GM12891 (cell line): ENCODE results near the gene KIAA1328.
"Not testable (repeated sequence)": the region's sequence is repeated elsewhere in the genome, so short reads cannot be mapped to it uniquely, and the experiment has no call there.

Experiments
- DNase-seq: peaks from one replicate; pipeline ENCODE4 v3.0.0; 2011; ENCODE audit warnings: low spot score; ENCODE audit not compliant: insufficient read length
- FAIRE-seq: peaks from 2 replicates; lab custom pipeline; 2011; peaks lifted over from hg19 to GRCh38; lab: Jason Lieb, UNC
- PAX5 ChIP-seq: IDR thresholded peaks from 2 replicates; pipeline ENCODE4 v1.6.1; 2011; ENCODE audit warnings: low read length, moderate library complexity, mild to moderate bottlenecking; ENCODE audit not compliant: insufficient read depth, severe bottlenecking
- POLR2A ChIP-seq: IDR thresholded peaks from 2 replicates; pipeline ENCODE4 v1.6.1; 2011; ENCODE audit warnings: low read depth, low read length, control low read depth
- POLR2AphosphoS5 ChIP-seq: IDR thresholded peaks from 2 replicates; pipeline ENCODE4 v1.6.1; 2011; ENCODE audit warnings: low read depth, low read length, control low read depth
- POU2F2 ChIP-seq: IDR thresholded peaks from 2 replicates; pipeline ENCODE4 v1.6.1; 2011; ENCODE audit warnings: low read depth, mild to moderate bottlenecking, control low read depth, low read length, moderate library complexity
- SPI1 ChIP-seq: IDR thresholded peaks from 2 replicates; pipeline ENCODE4 v1.6.1; 2011; ENCODE audit warnings: low read depth, low read length, control low read depth
- TAF1 ChIP-seq: IDR thresholded peaks from 2 replicates; pipeline ENCODE4 v1.6.1; 2011; ENCODE audit warnings: low read depth, low read length, control low read depth

The KIAA1328 gene

DNA sequence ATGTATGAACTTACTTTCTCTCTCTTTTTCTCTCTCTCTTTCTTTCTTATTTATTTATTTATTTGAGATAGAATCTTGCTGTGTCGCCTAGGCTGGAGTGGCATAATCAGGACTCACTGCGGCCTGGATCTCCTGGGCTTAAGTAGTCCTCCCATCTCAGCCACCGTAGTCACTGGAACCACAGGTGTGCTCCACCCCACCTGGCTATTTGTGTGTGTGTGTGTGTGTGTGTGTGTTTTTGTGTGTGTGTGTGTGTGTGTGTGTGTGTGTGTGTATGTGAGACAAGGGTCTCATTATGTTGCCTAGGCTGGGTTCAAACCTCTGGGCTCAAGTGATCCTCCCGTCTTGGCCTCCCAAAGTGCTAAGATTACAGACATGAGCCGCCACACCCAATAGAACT lies 64.3 kb downstream of the KIAA1328 start:
- no peak for TF ChIP-seq SPI1
- TF ChIP-seq TAF1: no peak
- no peak for TF ChIP-seq POLR2AphosphoS5
- TF ChIP-seq PAX5: no peak
- no peak for TF ChIP-seq POU2F2
- no peak for TF ChIP-seq POLR2A
- DNase-seq (no peak), FAIRE-seq (no peak)

DNA sequence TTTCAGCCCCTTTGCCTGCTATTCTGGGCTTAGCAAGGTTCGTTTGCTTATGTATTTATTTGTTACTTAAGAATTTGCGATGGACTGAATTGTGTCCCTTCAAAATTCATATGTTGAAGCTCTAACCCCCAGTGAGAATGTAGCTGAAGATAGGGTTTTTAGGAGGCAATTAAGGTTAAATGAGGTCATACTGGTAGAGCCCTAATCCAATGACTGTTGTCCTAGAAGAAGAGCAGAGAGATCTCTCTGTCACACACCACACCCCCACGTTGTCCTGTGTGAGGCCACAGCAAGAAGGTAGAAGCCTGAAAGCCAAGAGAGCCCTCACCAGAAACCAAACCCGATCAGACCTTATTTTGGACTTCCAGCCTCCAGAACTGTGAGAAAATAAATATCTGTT lies 66.7 kb downstream of the KIAA1328 start:
- FAIRE-seq: no peak
- no peak for TF ChIP-seq POLR2A
- no peak for TF ChIP-seq PAX5
- no peak for TF ChIP-seq POU2F2
- TF ChIP-seq POLR2AphosphoS5: no peak
- TF ChIP-seq SPI1: no peak

DNA sequence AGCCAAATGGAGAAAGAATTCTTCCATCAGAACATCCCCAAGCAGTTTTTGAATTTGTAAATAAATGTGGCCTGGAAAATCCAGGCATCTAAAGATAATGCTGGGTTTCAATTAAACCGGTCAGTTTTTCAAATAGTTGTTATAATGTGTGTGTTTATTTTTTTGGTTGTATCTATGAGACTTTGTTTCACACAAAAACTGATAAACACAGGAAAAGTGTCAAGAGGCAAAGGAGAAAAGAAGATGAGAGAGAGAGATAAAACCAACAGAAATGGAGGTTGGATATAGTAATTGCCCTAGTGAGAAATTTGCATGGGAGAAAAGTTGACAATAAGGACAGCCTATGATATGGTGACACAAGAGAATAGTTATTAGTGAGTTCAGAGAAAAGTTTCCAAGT lies 68.3 kb downstream of the KIAA1328 start:
- DNase-seq (no peak), FAIRE-seq (no peak)
- no peak for TF ChIP-seq POLR2AphosphoS5
- TF ChIP-seq PAX5: no peak
- TF ChIP-seq TAF1: no peak
- no peak for TF ChIP-seq POLR2A
- no peak for TF ChIP-seq SPI1
- no peak for TF ChIP-seq POU2F2

More for the DNA sequence above, 66.7 kb downstream of the KIAA1328 start:
- DNase-seq: no peak

DNA sequence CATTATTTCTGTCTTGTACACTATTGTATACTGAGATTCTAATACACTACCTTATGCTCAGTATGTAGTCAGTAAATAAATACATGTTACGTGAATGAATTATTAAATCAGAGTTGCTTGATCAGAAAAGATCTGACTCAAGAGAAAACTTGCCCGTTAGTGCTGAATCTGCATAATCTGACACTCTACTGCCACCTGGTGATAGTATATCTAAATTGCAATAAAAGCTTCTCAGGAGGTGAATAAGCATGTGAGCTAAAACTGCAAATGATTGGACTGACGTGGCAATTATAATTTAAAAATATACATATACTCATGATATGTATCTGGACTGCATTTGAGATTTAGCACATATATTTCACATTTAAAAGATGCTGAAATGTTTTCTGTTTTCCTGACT lies 70.4 kb downstream of the KIAA1328 start:
- TF ChIP-seq POLR2A: no peak
- TF ChIP-seq POU2F2: no peak
- TF ChIP-seq TAF1: no peak
- no peak for TF ChIP-seq SPI1
- no peak for TF ChIP-seq PAX5
- no peak for TF ChIP-seq POLR2AphosphoS5
- FAIRE-seq (no peak), DNase-seq (peak; percentile 2)

DNA sequence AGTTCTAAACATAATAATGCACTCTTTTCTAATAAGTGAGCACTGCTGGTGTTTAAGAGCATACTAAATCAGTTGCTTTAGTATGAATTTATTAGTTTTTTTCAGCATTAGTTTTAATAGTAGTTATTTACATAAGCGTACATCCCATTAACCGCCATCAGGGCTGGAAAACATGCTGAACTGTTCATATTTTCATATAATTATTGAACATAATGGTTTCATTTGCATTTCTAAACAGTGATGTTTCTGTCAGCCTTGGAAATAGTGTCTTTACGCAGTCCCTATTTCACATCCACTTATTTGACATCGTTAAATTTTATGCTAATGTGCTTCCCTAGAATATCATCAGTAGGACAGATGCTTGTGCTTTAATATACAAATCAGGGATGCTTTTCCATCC lies 71.5 kb downstream of the KIAA1328 start:
- FAIRE-seq: no peak
- no peak for TF ChIP-seq POLR2AphosphoS5
- no peak for TF ChIP-seq POLR2A
- TF ChIP-seq TAF1: no peak
- TF ChIP-seq PAX5: no peak
- no peak for TF ChIP-seq POU2F2
- TF ChIP-seq SPI1: no peak
- DNase-seq: no peak

DNA sequence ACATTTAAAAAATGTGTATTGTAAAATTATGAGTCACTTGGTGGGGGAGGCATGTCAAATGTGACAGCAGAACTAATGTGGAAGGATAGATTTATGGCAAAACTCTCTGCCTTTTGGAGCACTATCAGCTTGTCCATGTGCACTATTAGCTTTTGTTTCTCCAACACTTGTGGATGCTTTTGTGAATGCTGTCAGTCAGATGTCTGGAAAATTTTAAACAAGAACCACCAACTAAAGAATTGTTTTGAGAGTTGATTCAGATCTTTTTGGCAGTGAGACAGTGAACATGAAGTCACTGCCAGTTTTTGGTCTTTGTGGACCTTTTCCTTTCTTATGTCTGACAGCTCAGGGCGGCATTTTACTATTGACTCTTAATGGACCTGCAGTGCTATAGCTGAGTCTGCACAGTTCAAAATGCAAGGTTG lies 72.4 kb downstream of the KIAA1328 start:
- DNase-seq (no peak), FAIRE-seq (no peak)
- TF ChIP-seq SPI1 (no peak), POU2F2 (no peak), PAX5 (no peak), POLR2A (no peak), POLR2AphosphoS5 (no peak), TAF1 (no peak)

DNA sequence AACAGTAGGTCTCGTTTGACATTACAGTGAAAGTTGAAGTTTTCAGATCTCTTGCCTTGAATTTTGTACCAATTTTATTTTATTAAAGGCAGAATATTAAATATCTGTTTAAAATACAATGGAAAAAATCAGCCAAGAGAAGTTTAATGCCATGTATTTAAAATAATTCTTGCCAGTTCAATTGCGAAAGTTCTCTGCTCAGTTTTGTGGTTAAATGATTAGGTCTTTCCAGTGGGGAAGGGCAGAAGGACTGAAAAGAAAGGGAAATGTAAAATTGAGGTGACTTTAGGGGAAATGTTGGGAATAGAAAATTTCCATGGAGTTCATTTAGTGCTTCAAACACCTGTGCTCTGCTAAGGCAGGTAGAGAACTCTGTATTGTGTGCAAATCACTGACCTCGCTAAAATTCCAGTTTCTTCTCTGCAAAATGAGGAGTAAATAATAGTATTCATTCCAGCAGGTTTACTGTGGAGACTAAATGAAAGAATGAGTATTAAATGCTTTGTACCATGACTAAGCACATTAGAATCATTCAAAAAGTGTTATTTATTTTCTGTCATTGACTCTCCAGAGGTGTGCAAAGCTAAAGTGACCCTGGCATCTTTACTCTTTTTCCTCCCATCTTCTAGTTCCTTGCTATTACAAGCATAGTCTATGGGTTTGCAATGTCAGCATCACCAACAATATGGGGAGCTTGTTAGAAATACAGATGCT lies 74.4 kb downstream of the KIAA1328 start:
- TF ChIP-seq SPI1 (no peak), TAF1 (no peak), POU2F2 (no peak), PAX5 (no peak), POLR2A (no peak), POLR2AphosphoS5 (no peak)
- no peak for FAIRE-seq
- no peak for DNase-seq

DNA sequence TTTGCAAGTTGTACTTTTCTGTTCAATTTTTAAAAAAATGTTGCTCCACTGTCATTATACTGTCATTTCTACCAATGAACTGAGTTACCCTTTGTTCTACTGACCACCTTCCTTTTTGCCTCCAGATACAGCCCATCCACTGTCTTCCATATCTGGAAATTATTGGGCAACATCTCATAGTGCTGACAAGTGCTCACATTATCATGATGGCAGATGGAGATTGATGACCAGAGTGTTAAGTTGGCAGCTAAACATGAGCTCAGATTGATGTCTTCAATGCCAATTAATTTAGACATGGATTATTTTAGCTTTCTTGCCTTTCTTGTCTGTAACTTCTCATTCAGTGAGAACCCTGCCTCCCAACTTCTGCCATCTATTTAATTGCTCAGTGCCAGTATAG lies 76.6 kb downstream of the KIAA1328 start:
- TF ChIP-seq PAX5: no peak
- no peak for TF ChIP-seq POLR2AphosphoS5
- TF ChIP-seq TAF1: no peak
- TF ChIP-seq POLR2A: no peak
- peak; percentile 26 for FAIRE-seq
- no peak for DNase-seq

DNA sequence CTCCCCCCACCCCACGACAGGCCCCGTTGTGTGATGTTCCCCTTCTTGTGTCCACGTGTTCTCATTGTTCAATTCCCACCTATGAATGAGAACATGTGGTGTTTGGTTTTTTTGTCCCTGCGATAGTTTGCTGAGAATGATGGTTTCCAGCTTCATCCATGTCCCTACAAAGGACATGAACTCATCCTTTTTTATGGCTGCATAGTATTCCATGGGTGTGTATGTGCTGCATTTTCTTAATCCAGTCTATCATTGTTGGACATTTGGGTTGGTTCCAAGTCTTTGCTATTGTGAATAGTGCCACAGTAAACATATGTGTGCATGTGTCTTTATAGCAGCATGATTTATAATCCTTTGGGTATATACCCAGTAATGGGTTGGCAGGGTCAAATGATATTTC lies 80.4 kb downstream of the KIAA1328 start:
- not testable (repeated sequence) for DNase-seq, FAIRE-seq

DNA sequence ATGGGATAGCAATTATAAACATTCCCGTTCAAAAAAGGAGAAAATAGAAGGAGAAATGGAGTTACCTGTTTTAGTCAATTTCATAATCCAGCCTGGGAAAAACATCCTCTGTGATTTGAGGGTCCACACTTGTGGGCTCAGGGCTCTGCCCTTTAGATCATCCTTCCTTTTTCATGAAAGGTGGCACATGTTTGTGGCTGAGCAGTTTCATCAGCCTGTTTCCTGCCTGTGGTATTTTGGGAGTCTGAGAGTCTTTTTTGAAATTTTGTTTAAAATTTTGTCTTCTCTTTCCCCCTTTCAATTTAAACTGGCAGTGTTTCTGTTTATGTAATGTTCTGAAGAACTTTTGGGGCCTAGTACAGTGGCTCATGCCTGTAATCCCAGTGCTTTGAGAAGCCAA lies 84.0 kb downstream of the KIAA1328 start:
- DNase-seq (no peak), FAIRE-seq (no peak)
- TF ChIP-seq SPI1 (no peak), PAX5 (no peak), POLR2A (no peak), POLR2AphosphoS5 (no peak), POU2F2 (no peak), TAF1 (no peak)
